Fibroblast of skin of left biceps (primary cell): ENCODE data around the gene DYNC2LI1.

Source experiments
- DNase-seq, 2 experiments: peaks; one replicate each; pipeline ENCODE4 v3.0.0-alpha.2; 2013; ENCODE audit warnings: low read depth in 2 of 2

DYNC2LI1 gene

DNA sequence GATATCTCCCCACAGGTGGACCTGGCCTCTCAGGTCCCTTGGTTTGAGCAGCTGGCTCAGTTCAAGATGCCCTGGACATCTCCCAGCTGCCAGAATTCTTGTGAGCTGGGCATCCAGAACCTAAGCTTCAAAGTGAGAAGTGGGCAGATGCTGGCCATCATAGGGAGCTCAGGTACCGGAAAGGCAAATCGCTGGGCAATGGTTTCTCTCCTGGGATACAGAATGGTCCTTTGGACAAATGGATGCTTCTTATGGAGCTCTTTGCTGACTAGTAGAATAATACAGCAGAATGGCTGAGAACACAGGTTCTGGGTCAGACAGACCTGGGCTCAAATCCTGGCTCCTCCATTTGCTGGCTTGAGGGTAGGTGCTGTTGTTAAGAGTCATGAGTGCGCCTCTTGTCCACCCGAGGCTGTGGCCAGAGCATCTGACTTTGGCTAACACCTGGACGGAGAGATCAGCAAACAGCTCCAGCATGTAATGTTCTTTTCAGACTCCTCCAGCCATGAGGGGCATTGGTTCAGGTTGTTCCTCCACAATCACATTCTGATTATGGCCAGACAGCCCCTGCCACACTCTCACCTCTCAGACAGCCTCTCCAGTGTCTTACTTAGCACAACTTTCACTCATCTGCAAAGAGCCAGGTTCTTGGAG, 72.4 kb downstream of the DYNC2LI1 start:
- no peak for DNase-seq

- no peak for DNase-seq
Observed at GRCh38 chr2:43848214-43848613, 74.4 kb downstream of the DYNC2LI1 start.

GRCh38 chr2:43851011-43851980, 77.5 kb downstream of the DYNC2LI1 start:
- DNase-seq, result no peak

- DNase-seq, result no peak
Observed at GRCh38 chr2:43852196-43852730, 78.4 kb downstream of the DYNC2LI1 start.

DNA sequence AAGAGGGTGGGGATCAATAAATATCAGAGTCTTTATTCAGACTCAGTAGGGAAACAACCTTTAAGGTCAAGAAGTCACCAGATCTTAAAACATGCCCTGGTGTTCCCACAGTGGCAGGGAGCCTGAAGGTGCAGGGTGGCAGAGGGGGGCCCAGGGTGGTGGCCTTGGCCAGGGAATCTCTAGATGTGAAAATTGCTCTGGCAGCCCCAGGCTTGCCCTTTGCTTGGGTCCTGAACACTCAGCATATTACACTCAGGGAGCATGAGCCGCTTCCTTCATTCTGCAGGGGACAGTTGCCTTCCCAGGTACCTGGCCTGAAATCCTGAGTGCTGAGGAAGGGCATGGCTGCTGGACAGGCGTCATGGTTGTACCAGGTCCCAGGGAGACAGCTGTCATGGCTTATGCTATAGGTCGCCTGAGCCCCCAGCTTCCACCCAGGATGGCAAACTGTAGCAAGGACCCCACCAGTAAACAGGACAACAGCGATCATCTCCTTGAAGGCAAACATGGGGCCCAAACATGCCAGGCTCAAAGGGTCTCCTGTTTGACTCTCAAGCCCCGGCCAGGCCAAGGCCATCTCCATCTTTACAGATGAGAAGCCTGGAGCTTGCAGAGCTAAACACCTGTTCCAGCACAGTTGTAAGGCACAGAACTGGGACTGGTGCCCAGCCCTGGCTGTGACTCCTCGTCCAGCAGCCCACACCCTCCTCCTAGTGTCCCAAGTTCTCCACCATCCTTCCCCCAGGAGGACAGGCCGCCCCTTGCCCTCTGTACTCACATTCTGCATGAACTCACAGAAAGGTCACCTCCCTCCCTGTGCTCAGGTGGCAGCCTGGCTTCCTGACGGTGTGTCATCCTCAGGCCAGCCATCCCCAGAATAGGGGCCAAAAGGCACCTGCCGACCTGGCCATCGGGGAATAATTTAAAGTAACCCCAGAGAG, 79.6 kb downstream of the DYNC2LI1 start:
- DNase-seq, result no peak

DNA sequence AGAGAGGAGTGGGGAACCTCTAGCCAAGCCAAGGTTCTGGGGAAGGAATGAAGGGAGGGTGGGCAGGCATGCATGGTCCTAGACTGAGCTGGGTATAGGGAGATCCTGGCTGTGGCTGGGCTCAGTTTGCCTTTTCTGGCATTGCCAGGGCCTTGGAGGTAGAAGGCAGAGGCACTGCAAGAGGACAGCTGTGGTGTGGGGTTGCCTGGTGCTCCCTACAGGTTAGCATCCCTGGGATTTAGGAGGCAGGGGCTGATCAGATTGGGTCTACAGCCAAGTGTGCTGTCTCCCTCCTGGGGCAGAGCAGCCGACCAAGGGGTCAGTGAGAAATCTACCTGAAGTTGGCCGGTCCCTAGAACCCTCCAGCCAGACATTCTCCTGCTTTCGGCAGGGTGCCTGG, 80.8 kb downstream of the DYNC2LI1 start:
- no peak for DNase-seq

- DNase-seq, result no peak
Observed at GRCh38 chr2:43855292-43855691, 81.5 kb downstream of the DYNC2LI1 start.
